ENCODE data around the gene ZNF862. TPM values are rescaled to one million over a fixed set of nuclear protein-coding genes. Genes with fewer than 3 reads are reported as not detected.
A peak's percentile ranks its signal among the peaks of the same experiment; 100 is the strongest.

ZNF862 gene
- polyA plus RNA-seq, 10 donors, result 8.3 to 13.3 (median 10.1) TPM

DNA sequence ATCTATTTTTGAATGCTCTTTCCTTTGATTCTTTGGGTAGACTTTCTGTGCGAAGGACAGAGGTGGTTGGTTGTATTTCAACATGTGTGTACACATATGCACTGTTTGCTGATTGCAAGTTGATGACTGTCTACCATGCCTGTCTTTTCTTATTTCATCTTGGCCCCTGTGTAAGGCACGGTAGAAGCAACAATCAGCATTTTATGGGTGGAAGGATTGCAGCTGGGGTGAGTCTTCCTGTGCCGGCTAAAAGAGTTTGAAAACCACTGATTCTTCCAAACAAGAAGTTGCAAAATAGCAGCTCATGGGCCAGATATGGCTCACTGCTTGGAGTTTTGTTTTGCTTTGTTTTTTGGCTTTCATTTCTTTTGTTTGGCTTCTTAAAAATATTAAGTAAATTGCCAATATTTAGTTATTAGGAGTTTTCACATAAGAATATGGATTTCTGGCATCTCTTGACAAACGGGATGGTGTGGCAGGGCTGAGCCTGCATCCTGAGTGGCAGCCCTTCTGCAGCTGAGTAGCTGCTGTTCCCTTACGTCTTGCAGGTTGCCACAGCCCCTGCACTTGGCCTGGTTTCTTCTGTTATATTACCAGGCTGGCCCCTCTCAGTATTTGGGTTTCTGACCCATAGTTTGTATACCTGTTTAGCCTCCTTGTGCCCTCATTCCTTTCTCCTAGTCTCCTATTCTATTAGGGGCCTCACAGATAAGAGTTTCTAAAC, 7.2 kb downstream of the ZNF862 start:
- DNase-seq, result no peak

DNA sequence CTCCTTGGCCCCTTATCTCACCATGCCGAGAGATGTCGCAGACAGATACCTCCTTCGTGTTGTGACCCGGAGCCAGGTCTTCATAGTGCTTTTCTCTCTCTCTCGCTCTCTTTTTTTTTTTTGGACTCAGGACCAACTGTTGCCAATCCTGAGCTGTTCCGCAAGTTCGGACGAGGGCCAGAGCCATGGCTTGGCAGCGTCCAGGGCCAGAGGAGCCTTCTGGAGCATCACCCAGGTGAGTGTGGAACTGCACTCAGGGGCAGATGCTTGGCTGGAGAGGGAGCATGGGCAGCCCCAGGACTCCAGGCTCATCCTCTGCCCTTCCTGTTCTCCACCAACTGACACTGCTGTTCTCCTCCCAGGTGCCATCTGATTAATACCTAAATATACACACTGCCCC, 7.8 kb downstream of the ZNF862 start:
- no peak for DNase-seq

DNA sequence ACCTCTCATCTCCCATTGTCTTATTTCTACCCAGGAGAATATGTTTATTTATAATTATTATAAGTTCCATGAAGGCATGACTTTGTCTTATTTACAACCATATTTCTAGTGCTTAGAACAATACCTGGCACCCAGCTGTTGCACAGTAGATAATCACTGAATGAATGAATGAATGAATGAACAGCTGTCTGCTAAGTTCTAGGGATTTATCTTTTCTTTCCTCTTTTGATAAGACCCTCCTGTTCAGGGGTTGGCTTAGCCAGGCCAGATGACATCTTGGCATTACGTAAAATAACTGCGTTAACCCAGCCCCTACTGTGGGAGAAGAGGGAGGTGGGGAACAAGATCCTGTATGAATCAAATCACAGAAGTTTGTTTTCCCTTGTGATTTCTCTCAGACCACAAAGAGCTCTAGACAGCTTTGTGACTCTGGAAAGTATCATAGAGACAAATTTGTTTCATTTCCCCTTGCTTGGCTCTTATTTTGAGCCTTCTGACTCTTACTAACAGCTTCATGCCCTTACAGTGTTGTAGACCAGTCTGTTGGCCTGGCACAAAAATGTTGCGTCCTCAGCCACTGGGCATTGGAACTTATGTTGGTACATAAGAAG, 8.4 kb downstream of the ZNF862 start:
- DNase-seq, result no peak

DNA sequence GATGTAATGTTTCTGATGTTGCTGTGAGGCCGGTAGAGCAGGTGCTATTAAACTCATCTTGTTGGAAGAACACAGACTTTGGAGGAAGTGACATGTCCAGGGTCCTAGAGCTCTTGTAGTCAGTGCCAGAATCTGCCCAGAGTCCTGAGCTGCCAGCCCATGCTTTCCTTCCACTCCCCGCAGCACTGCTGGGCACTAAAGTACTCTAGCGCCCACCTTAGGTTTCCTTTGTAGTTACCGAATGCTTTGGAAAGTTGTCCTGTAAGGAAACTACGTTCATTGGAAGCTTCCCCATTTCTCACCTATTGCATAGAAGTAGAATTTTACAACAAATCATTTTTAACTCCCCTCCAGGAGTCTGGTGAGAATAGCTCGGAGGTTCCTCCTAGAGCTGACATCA, 11.0 kb downstream of the ZNF862 start:
- DNase-seq, result no peak

DNA sequence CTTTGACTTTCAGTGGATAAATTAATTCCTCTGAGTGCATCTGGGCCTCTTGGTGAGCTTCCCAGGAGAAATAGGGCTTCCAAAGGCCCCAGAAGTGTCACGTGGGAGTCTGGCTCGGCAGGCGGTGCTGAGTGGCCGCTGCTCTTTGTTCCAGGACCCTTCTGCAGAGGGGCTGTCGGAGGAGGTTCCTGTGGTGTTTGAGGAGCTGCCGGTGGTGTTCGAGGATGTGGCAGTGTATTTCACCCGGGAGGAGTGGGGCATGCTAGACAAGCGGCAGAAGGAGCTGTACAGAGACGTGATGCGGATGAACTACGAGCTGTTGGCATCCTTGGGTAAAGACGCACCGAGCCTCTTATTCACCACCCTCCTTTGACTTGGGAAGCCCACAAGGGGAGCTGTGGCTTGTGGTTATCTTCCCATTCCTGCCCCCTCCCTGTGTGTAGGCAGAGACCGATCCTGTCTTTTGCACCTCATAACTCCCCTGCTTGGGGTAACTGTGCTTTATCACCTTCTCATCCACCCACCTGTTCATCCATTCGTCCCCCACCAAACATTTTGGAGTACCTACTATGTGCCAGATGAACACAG, 11.9 kb downstream of the ZNF862 start:
- no peak for DNase-seq

DNA sequence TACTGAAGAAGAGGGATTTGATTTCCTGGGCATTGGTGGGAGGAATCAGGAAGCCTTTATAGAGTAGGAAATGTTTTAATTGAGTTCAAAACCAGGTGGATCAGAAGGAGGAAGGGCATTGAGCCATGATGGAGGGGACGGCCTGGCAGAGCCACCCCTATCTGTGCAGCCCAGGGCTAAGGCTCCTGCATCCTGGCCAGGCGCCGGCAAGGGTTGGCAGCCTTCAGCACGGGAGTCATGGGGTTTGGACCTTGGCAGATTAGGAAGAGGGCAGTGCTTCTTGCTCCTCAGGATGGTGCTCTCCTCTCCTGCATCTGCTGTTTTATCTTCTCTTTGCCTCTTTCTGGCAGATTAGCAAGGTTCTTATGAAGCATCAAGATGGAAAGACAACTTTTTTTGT, 12.5 kb downstream of the ZNF862 start:
- DNase-seq, result no peak

DNA sequence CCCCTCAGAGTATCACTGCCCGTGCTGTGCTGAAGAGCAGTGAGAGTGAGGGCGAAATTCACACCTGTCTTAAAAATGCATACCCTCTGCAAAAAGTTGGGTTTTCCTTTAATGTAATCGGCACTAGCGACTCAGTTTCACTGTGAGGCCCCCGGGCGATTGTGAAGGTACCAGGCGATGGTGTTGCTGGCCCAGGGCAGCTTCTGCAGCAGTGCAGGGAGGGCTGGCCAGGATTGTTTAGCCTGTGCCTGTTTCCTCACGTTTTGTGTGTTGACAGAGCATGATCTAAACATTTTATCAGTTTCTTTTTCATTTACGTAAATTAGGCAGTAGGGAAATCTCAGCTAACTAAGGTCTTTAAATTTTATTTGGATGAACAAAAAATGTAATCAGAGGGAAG, 13.3 kb downstream of the ZNF862 start:
- no peak for DNase-seq

DNA sequence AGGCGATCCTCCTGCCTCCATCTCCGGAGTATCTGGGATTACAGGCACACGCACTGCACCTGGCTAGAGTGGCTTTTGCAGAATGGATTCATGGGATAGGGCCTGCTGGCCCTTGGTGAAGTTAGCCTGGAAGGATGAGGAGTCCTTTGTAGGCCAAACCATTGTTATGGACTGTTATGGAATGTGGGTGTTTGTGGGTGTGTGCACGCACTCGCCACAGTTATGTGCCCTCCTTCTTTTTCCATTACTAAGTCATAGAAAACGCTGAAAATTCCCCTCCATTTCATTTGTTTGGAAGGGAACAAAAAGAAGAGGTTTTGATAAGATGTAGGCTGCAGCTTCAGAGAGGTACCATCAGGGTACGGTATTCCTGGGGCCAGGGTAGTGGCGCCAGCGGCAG, 15.0 kb downstream of the ZNF862 start:
- no peak for DNase-seq

DNA sequence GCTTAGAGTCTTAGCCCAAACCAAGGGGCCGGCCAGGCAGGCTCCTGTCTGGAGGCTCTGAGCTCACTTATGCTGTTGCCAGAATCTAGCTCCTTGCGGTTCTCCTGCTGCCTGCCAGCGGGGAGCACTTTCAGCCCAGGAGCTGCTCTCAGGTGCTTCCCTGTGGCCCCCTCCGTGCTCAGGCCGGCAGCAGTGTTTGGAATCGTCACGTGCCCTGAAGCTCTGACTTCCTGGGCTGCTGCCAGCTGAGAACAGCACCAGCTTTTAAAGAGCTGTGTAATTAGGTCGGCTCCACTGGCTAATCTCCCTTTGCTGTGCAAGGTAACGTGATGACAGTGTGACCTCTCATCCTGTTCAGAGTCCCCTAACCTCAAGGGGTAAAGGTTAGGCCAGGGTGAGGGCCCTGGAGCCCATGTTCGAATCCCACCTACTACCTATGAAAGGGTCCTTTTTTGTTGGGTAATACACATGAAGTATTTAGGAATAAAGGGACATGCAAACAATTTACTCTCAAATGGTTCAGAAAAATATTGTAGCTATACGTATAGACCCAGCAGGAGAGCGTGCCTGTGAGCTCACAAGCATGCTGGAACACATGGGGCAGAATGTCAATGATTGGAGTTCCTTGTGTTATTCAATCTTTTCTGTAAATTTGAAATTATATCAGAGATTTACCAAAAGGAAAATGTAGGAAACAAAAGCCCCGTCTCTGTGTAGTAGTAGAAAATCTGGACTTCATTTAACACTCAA, 16.6 kb downstream of the ZNF862 start:
- peak; percentile 35 to 54 (median 41) for DNase-seq

DNA sequence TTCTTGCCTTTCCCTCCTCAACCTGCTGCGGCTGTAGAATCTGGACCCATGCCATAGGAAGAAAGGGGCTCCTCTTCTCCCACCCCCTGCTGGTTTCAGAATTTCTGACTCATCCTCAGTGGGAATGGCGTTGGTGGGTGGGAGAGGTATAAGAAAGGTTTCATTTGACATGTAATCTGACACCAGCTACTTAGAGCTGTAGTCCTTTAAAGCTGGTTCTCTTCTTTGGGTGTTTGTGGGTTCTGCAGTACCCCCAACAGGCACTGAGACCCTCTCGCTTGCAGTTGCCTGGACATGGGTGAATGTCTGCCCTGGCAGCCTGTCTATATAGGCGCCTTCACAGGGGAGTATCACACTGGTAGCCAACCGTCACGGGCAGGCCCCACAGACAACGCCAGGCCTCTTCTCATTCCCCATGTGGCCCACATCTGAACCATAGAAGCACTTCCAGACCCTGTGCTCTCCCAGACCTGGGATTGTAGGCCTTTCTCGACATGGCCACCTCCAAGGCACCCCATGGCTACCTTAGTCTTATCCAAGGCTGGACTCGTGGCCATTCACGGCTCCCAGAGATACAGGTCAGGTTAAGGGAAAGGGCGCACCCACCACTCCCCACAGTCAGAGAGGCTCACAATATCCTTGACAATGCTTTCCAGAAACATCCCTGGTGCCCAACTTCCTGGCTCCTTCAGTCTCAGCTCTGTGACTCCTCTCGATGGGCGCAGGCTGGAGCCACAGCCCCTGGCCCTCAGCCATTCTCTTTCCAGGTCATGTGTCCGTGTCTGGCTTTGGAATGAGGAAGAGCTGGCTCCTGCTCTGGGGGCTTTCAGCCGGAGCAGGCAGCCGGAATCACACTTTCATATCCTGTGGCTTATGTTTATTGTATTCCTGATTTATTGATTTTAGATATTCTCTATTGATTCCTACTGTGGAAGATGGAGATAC, 17.5 kb downstream of the ZNF862 start:
- peak; percentile 31 to 82 (median 43) for DNase-seq

DNA sequence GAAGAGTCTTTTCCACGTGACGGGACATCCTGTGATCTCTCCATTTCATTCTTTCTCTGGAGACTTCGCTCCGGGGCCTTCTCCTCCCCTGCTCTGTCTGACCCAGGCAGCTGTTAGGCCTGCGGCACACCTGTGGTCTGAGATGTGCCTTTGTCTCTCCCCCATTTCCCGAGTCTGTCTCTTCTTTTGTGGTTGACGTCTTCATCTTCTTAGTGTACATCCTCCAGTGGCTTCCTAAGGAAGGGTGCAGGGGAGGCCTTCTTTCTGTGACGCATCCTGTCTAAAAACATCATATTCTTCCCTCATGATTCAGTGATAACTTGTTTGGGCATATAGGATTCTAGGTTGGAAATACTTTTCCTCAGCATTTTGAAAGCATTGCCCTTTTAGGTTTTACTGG, 18.4 kb downstream of the ZNF862 start:
- no peak for DNase-seq

DNA sequence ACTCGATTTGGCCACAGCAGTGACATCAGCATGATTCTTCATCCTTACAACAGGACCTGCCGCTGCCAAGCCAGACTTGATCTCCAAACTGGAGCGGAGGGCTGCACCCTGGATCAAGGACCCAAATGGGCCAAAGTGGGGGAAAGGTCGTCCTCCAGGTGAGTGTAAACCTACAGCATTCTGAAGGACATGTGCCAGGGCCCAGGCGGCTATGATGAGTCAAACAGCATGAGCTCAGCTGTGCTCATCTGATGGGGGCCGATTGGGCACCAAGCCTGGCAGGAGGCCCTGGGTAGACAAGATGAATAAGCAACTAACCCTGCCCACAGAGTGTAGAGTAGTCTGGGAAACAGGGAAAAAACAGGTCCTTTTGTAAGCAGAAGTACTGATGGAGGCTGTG, 21.2 kb downstream of the ZNF862 start:
- DNase-seq, result no peak

DNA sequence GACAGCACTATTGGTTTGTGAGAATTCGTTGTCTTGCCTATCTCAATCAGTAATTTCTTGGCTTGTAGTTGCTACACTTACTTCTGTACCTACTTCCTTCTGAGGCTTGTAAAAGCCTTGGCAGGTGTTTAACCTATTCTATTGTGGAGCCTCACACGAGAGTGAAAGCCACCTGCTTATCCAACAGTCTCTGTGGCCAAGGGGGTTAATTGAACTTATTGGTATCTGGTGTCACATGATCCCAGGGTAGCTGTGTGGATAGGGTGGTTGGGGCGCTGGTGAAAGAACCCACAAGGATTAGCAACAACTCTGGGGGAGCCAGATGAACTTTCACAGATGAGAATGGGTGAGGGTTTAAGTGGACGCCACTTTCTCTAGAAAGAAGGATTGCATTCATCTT, 21.7 kb downstream of the ZNF862 start:
- no peak for DNase-seq

DNA sequence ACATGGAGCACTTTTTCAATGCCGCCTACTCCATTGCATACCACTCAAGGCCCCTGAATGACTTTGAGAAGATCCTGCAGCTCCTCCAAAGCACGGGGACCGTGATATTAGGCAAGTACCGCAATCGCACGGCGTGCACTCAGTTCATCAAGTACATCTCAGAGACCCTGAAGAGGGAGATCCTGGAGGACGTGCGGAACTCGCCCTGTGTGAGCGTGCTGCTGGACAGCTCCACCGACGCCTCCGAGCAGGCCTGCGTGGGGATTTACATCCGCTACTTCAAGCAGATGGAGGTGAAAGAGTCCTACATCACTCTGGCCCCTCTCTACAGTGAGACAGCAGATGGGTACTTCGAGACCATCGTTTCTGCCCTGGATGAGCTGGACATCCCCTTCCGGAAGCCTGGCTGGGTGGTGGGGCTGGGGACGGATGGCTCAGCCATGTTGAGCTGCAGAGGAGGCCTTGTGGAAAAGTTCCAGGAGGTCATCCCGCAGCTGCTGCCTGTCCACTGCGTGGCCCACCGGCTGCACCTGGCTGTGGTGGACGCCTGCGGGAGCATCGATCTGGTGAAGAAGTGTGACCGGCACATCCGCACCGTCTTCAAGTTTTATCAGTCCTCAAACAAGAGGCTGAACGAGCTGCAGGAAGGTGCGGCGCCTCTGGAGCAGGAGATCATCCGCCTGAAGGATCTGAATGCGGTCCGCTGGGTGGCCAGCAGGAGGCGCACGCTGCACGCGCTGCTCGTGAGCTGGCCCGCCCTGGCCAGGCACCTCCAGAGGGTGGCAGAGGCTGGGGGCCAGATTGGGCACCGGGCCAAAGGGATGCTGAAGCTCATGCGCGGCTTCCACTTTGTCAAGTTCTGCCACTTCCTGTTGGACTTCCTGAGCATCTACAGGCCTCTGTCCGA, 22.9 kb downstream of the ZNF862 start:
- no peak for DNase-seq

DNA sequence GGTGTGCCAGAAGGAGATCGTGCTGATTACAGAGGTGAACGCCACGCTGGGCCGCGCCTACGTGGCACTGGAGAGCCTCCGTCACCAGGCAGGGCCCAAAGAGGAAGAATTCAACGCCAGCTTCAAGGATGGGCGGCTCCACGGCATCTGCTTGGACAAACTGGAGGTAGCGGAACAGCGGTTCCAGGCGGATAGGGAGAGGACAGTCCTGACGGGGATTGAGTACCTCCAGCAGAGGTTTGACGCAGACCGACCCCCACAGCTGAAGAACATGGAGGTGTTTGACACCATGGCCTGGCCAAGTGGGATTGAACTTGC, 23.5 kb downstream of the ZNF862 start:
- no peak for DNase-seq

DNA sequence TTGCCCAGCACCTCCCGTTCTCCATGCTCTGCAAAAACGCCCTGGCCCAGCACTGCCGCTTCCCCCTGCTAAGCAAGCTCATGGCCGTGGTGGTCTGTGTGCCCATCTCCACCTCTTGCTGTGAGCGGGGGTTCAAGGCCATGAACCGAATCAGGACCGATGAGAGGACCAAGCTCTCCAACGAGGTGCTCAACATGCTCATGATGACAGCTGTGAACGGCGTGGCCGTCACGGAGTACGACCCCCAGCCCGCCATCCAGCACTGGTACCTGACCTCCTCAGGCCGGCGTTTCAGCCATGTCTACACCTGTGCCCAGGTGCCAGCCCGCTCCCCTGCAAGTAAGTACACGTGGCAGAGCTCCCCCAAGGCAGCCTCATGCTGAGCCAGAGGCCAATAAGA, 24.0 kb downstream of the ZNF862 start:
- DNase-seq, result no peak

DNA sequence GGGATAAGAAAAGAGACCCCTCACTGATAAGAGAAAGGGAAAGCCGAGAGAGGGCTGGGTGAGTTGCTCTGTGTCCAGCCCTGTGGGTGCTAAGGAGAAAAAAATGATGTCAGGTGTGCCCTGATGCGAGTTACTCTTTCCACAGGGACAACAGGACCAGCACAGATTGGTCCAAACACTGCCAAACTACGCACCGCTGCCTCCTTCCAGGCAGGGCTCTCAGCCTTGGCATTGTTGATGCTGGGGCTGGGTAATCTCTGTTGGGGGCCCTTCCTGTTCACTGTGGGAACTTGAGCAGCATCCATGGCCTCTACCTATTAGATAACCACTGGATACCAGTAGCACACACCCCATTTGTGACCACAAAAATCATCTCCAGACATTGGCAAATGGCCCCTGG, 25.3 kb downstream of the ZNF862 start:
- no peak for DNase-seq

DNA sequence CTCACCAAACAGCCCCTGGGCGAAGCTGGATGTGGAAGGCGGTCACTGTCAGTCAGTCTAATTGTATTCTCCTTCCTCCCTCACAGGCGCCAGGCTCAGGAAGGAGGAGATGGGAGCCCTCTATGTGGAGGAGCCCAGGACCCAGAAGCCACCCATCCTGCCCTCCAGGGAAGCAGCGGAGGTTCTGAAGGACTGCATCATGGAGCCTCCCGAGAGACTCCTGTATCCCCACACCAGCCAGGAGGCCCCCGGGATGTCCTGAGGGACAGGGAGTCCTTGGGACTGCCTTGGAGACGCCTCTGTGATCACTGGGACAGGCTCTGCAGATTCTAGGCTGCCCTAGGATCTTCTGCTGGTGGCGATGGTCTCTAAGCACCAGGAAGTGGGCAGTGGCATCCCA, 25.8 kb downstream of the ZNF862 start:
- DNase-seq, result no peak

DNA sequence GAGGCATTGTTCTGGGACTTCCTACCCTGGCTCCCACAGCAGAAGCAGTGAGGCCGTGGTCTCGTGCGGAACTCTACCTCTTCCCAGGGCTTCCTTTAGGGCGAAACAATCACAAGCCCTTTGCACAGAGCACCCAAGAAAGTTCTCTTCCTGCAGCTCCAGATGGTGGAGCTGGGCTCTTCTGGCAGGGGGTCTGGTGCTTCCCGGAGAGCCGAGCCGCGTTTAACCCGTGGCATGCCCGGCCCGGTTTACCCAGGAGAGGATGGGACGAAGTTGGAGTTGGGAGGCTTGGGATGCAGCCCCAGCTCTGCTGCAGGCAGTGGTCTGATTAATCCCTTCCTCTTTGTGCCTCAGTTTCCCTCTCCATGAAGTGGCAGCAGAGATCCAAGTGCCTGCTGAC, 26.6 kb downstream of the ZNF862 start:
- no peak for DNase-seq

DNA sequence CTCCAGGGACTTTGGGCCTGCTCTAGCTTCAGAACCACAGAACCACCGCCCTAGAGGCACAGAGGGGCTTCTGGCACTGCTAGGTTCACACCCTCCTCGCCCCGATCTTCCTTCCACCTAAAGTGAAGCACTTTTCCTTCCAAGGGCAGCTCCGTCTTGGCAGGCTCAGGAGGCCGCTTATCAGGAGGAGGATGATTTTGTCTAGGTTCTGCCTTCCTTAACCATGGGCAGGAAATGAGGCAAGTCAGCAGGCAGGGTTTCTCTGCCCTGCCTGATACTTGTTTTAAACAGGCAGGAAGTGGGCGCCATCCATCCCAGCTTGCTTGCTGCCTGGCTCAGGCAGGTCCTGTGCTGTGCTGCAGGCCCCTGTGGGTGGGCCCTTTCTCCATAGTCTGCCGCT, 27.3 kb downstream of the ZNF862 start:
- no peak for DNase-seq

Measured in muscle of back (tissue), 11 donors.